ENCODE data around the gene CCDC138. TPM values are rescaled to one million over a fixed set of nuclear protein-coding genes. Genes with fewer than 3 reads are reported as not detected.
"Not testable (repeated sequence)": the region's sequence is repeated elsewhere in the genome, so short reads cannot be mapped to it uniquely, and the experiment has no call there.

Gene CCDC138
- total RNA-seq (2014; rRNA removed; shearing (Covaris generic)) = 8.8 and 10.7 TPM in 2 replicates

- peak; percentile 78 for DNase-seq (ENCODE audit: low spot score)
Measured at GRCh38 chr2:108786354-108787215, at the start of gene CCDC138. CCDC138 (plus strand) TSS chr2:108786771; CDS start chr2:108786823, 52 bp downstream.

GRCh38 chr2:108757973-108758372, 28.6 kb upstream of the CCDC138 start:
- DNase-seq (ENCODE audit: low spot score) = not testable (repeated sequence)

- DNase-seq (ENCODE audit: low spot score) = not testable (repeated sequence)
Measured at GRCh38 chr2:108762618-108763017, 24.0 kb upstream of the CCDC138 start.

- DNase-seq (ENCODE audit: low spot score) = not testable (repeated sequence)
Measured at GRCh38 chr2:108766671-108767070, 19.9 kb upstream of the CCDC138 start.

GRCh38 chr2:108767859-108768258, 18.7 kb upstream of the CCDC138 start:
- DNase-seq (ENCODE audit: low spot score) = not testable (repeated sequence)

- no peak for DNase-seq (ENCODE audit: low spot score)
Measured at GRCh38 chr2:108776475-108776874, 10.1 kb upstream of the CCDC138 start.

- no peak for DNase-seq (ENCODE audit: low spot score)
Measured at GRCh38 chr2:108778857-108779256, 7.7 kb upstream of the CCDC138 start.

GRCh38 chr2:108786008-108786353, 590 bp upstream of the CCDC138 start:
- DNase-seq (ENCODE audit: low spot score) = no peak

- no peak for DNase-seq (ENCODE audit: low spot score)
Measured at GRCh38 chr2:108787216-108787541, 608 bp downstream of the CCDC138 start.

- no peak for DNase-seq (ENCODE audit: low spot score)
Measured at GRCh38 chr2:108803045-108803736, 16.6 kb downstream of the CCDC138 start.

- no peak for DNase-seq (ENCODE audit: low spot score)
Measured at GRCh38 chr2:108805032-108805431, 18.5 kb downstream of the CCDC138 start.

GRCh38 chr2:108805782-108806181, 19.2 kb downstream of the CCDC138 start:
- no peak for DNase-seq (ENCODE audit: low spot score)

- DNase-seq (ENCODE audit: low spot score) = no peak
Measured at GRCh38 chr2:108806371-108807113, 20.0 kb downstream of the CCDC138 start.

- DNase-seq (ENCODE audit: low spot score) = no peak
Measured at GRCh38 chr2:108809936-108810335, 23.4 kb downstream of the CCDC138 start.

GRCh38 chr2:108810993-108811957, 24.7 kb downstream of the CCDC138 start:
- DNase-seq (ENCODE audit: low spot score) = no peak

- DNase-seq (ENCODE audit: low spot score) = no peak
Measured at GRCh38 chr2:108813732-108814131, 27.2 kb downstream of the CCDC138 start.

- no peak for DNase-seq (ENCODE audit: low spot score)
Measured at GRCh38 chr2:108820482-108820881, 33.9 kb downstream of the CCDC138 start.

- DNase-seq (ENCODE audit: low spot score) = no peak
Measured at GRCh38 chr2:108823286-108823685, 36.7 kb downstream of the CCDC138 start.

GRCh38 chr2:108824316-108825070, 37.9 kb downstream of the CCDC138 start:
- DNase-seq (ENCODE audit: low spot score) = no peak

GRCh38 chr2:108825254-108825653, 38.7 kb downstream of the CCDC138 start:
- no peak for DNase-seq (ENCODE audit: low spot score)

All from H4 (cell line).